Myocyte (in vitro differentiated cells): Measurements from ENCODE around the gene FAH. TPM values are rescaled to one million over a fixed set of nuclear protein-coding genes. Genes with fewer than 3 reads are reported as not detected.
A peak's percentile ranks its signal among the peaks of the same experiment; 100 is the strongest.
"Not testable (repeated sequence)": the region's sequence is repeated elsewhere in the genome, so short reads cannot be mapped to it uniquely, and the experiment has no call there.

Experiments
- DNase-seq: peaks from one replicate; pipeline ENCODE4 v3.0.0-alpha.2; 2012; ENCODE audit warnings: low read depth
- polyA plus RNA-seq: library from polyadenylated mRNA; unstranded; fragments of >200 nt; gene quantifications from one replicate; pipeline ENCODE4 v1.2.1, GENCODE V29; 2012; ENCODE audit warnings: missing spikeins
- total RNA-seq: library from RNA; depleted of rRNA; stranded (reverse); fragments of >200 nt; gene quantifications from 2 replicates; pipeline ENCODE4 v1.2.3, GENCODE V29; 2014

FAH gene
- total RNA-seq: 15.6 and 15.7 TPM in 2 replicates
- 24.9 TPM for polyA plus RNA-seq

GRCh38 chr15:80152896-80153876 lies at the start of gene FAH:
FAH (plus strand) TSS chr15:80152999; CDS start chr15:80153055, 56 bp downstream.
- peak; percentile 65 for DNase-seq

- no peak for DNase-seq
These were observed 47.6 kb upstream of the FAH start for GRCh38 chr15:80105193-80105592.

- DNase-seq: no peak
These were observed 47.2 kb upstream of the FAH start for GRCh38 chr15:80105595-80105994.

GRCh38 chr15:80106051-80106450 lies 46.7 kb upstream of the FAH start:
- no peak for DNase-seq

- DNase-seq: no peak
These were observed 45.6 kb upstream of the FAH start for GRCh38 chr15:80107204-80107603.

- DNase-seq: no peak
These were observed 45.0 kb upstream of the FAH start for GRCh38 chr15:80107774-80108173.

- no peak for DNase-seq
These were observed 43.4 kb upstream of the FAH start for GRCh38 chr15:80109388-80109787.

- DNase-seq: no peak
These were observed 41.9 kb upstream of the FAH start for GRCh38 chr15:80110920-80111319.

GRCh38 chr15:80114114-80114513 lies 38.7 kb upstream of the FAH start:
- no peak for DNase-seq

- no peak for DNase-seq
These were observed 37.8 kb upstream of the FAH start for GRCh38 chr15:80115021-80115420.

GRCh38 chr15:80118956-80119355 lies 33.8 kb upstream of the FAH start:
- DNase-seq: no peak

- no peak for DNase-seq
These were observed 32.2 kb upstream of the FAH start for GRCh38 chr15:80120636-80121035.

- DNase-seq: no peak
These were observed 31.3 kb upstream of the FAH start for GRCh38 chr15:80121546-80121945.

- DNase-seq: no peak
These were observed 29.8 kb upstream of the FAH start for GRCh38 chr15:80123034-80123433.

- DNase-seq: not testable (repeated sequence)
These were observed 25.5 kb upstream of the FAH start for GRCh38 chr15:80127253-80127652.

GRCh38 chr15:80127911-80128310 lies 24.9 kb upstream of the FAH start:
- no peak for DNase-seq

GRCh38 chr15:80132382-80132781 lies 20.4 kb upstream of the FAH start:
- DNase-seq: no peak

- DNase-seq: no peak
These were observed 15.9 kb upstream of the FAH start for GRCh38 chr15:80136854-80137253.

GRCh38 chr15:80138961-80139360 lies 13.8 kb upstream of the FAH start:
- no peak for DNase-seq

GRCh38 chr15:80140909-80141308 lies 11.9 kb upstream of the FAH start:
- DNase-seq: no peak

- DNase-seq: no peak
These were observed 10.7 kb upstream of the FAH start for GRCh38 chr15:80141916-80142598.

GRCh38 chr15:80142646-80143045 lies 10.2 kb upstream of the FAH start:
- DNase-seq: no peak
